Measurements from ENCODE around the gene KASH5. TPM values are rescaled to one million over a fixed set of nuclear protein-coding genes. Genes with fewer than 3 reads are reported as not detected.

KASH5 gene
- total RNA-seq, 1 experiment from 2014 or later = 0.42 TPM

DNA sequence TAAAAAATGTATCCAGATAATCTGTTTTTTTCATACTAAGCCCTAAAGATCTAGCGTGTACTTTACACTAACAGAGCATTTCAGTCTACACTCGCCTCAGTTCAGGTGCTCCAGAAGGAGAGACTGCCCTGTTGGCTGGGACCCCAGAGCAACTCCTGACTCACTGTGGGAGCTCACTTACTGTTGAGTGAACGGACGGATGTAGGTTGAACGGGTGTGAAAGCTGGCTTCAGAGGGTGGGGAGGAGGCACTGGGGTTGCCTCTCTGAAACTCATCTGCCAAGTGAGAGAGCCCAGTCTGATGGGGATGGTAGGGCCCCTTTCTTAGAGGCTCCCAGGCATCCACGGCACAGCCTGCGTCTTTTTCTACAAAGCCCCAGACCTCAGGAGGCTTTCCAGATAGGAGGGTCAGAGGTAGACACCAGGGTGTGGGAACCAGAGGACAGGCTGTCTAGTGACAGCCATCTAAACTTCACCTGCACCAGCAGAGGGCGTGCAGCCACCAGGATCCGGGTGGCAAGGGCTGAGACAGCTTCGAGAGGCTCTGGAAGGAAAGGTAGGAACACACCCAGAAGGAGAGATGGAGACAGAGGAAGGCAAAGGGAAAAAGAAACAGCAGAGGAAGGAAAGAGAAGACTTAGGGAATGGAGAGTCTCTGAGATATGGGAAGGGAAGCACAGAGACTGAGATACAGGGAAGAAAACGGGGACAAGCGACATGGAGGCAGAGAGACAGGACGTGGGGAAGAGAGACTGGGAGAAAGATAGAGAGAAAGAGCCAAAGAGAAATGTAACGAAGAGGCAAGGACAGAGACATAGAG lies 3.7 kb downstream of the KASH5 start:
- no peak for TF ChIP-seq FOXP1 (CRISPR knock-in tag; IDR thresholded peaks at IDR 0.05; ENCODE audit: borderline replicate concordance)
- TF ChIP-seq PRRX2 (CRISPR knock-in tag; IDR thresholded peaks at IDR 0.05) = no peak
- TF ChIP-seq RORB (CRISPR knock-in tag; IDR thresholded peaks at IDR 0.05) = no peak
- no peak for TF ChIP-seq RELA (CRISPR knock-in tag; IDR thresholded peaks at IDR 0.05; ENCODE audit: borderline replicate concordance)
- TF ChIP-seq TEAD1 (CRISPR knock-in tag; IDR thresholded peaks at IDR 0.05) = 0 out of 2 replicates have a peak, but pooled peaks have one; percentile 33
- TF ChIP-seq SP1 (CRISPR knock-in tag; conservative IDR thresholded peaks at IDR 0.05) = 0 out of 2 replicates have a peak, but pooled peaks have one; percentile 23
- TF ChIP-seq, protein P1, sequence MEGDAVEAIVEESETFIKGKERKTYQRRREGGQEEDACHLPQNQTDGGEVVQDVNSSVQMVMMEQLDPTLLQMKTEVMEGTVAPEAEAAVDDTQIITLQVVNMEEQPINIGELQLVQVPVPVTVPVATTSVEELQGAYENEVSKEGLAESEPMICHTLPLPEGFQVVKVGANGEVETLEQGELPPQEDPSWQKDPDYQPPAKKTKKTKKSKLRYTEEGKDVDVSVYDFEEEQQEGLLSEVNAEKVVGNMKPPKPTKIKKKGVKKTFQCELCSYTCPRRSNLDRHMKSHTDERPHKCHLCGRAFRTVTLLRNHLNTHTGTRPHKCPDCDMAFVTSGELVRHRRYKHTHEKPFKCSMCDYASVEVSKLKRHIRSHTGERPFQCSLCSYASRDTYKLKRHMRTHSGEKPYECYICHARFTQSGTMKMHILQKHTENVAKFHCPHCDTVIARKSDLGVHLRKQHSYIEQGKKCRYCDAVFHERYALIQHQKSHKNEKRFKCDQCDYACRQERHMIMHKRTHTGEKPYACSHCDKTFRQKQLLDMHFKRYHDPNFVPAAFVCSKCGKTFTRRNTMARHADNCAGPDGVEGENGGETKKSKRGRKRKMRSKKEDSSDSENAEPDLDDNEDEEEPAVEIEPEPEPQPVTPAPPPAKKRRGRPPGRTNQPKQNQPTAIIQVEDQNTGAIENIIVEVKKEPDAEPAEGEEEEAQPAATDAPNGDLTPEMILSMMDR (IDR thresholded peaks at IDR 0.05) = peak; percentile 58
- TF ChIP-seq, protein P2, sequence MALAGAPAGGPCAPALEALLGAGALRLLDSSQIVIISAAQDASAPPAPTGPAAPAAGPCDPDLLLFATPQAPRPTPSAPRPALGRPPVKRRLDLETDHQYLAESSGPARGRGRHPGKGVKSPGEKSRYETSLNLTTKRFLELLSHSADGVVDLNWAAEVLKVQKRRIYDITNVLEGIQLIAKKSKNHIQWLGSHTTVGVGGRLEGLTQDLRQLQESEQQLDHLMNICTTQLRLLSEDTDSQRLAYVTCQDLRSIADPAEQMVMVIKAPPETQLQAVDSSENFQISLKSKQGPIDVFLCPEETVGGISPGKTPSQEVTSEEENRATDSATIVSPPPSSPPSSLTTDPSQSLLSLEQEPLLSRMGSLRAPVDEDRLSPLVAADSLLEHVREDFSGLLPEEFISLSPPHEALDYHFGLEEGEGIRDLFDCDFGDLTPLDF (CRISPR knock-in tag; IDR thresholded peaks at IDR 0.05) = no peak
- ChIA-PET CTCF (interaction anchor here (0.6 to 5.3 kb wide), 25 partner anchors 11 to 166 kb away, joined by 3 to 120 read pairs (median 6); partner anchors contain the start of genes DKKL1, GFY, PIH1D1 and PTH2), POLR2A (interaction anchor here (0.6 to 1.8 kb wide), 3 partner anchors 12 to 80 kb away, joined by 5 to 7 read pairs (median 5); no protein-coding TSS in a partner anchor)
- ATAC-seq = peak; percentile 91
- Mint-ChIP-seq H3K4me1 (peaks cover 20% of the 10 kb centered on the region), H3K36me3 (no peaks in the 10 kb centered on the region), H3K27ac (no peak overlapping the region), H3K27me3 (ENCODE audit: low read depth) (peaks cover 16% of the 10 kb centered on the region), H3K9me3 (no peaks in the 10 kb centered on the region), H3K4me3 (no peak overlapping the region)
- DNase-seq (ENCODE audit: low spot score) = peak; percentile 87

DNA sequence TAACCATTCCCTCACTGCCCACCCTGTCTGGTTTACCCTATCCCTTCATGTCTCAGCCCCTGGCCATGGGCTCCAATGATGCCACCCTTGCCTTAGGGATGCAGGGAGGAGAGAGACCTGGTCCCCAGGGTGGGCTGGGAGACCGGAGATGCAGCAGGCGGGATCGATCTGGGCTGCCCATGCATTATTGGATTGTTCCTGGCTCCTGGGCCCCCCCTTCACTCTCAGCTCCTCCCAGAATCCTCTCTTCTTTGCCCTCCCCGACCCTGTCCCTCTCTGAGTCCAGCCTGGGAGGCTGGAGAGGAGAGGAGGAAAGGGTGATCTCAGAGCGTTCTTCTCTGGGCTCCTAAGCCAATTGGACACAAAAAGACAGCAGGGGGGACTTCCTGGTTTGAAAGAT lies 5.8 kb downstream of the KASH5 start:
- POLR2A ChIA-PET = interaction anchor here (1.4 kb wide), 1 partner anchor 10 kb away, joined by 5 read pairs; no protein-coding TSS in a partner anchor
- Mint-ChIP-seq H3K27ac (no peak overlapping the region), H3K27me3 (ENCODE audit: low read depth) (no peaks in the 10 kb centered on the region; the same call in 1 of the 2 replicates), H3K36me3 (no peaks in the 10 kb centered on the region), H3K4me1 (peaks cover 31% of the 10 kb centered on the region), H3K9me3 (no peaks in the 10 kb centered on the region), H3K4me3 (no peak overlapping the region)
- ATAC-seq (no peak), DNase-seq (ENCODE audit: low spot score) (no peak)
- CTCF ChIA-PET = interaction anchor here (0.8 to 1.8 kb wide), 7 partner anchors 9 to 82 kb away, joined by 3 to 14 read pairs (median 4); partner anchors contain the start of gene TEAD2
- TF ChIP-seq TEAD1 (CRISPR knock-in tag; IDR thresholded peaks at IDR 0.05) = no peak
- TF ChIP-seq PRRX2 (CRISPR knock-in tag; IDR thresholded peaks at IDR 0.05) = no peak
- TF ChIP-seq, protein P3, sequence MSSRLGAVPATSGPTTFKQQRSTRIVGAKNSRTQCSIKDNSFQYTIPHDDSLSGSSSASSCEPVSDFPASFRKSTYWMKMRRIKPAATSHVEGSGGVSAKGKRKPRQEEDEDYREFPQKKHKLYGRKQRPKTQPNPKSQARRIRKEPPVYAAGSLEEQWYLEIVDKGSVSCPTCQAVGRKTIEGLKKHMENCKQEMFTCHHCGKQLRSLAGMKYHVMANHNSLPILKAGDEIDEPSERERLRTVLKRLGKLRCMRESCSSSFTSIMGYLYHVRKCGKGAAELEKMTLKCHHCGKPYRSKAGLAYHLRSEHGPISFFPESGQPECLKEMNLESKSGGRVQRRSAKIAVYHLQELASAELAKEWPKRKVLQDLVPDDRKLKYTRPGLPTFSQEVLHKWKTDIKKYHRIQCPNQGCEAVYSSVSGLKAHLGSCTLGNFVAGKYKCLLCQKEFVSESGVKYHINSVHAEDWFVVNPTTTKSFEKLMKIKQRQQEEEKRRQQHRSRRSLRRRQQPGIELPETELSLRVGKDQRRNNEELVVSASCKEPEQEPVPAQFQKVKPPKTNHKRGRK (CRISPR knock-in tag; IDR thresholded peaks at IDR 0.05; ENCODE audit: borderline replicate concordance) = no peak
- TF ChIP-seq MYBL2 (CRISPR knock-in tag; IDR thresholded peaks at IDR 0.05) = no peak
- no peak for TF ChIP-seq RORB (CRISPR knock-in tag; IDR thresholded peaks at IDR 0.05)
- TF ChIP-seq, protein P4, sequence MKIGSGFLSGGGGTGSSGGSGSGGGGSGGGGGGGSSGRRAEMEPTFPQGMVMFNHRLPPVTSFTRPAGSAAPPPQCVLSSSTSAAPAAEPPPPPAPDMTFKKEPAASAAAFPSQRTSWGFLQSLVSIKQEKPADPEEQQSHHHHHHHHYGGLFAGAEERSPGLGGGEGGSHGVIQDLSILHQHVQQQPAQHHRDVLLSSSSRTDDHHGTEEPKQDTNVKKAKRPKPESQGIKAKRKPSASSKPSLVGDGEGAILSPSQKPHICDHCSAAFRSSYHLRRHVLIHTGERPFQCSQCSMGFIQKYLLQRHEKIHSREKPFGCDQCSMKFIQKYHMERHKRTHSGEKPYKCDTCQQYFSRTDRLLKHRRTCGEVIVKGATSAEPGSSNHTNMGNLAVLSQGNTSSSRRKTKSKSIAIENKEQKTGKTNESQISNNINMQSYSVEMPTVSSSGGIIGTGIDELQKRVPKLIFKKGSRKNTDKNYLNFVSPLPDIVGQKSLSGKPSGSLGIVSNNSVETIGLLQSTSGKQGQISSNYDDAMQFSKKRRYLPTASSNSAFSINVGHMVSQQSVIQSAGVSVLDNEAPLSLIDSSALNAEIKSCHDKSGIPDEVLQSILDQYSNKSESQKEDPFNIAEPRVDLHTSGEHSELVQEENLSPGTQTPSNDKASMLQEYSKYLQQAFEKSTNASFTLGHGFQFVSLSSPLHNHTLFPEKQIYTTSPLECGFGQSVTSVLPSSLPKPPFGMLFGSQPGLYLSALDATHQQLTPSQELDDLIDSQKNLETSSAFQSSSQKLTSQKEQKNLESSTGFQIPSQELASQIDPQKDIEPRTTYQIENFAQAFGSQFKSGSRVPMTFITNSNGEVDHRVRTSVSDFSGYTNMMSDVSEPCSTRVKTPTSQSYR (CRISPR knock-in tag; IDR thresholded peaks at IDR 0.05) = no peak
- TF ChIP-seq SP1 (CRISPR knock-in tag; conservative IDR thresholded peaks at IDR 0.05) = no peak
- no peak for TF ChIP-seq NR3C1 (CRISPR knock-in tag; conservative IDR thresholded peaks at IDR 0.05; ENCODE audit: low read depth)
- no peak for TF ChIP-seq SOX15 (CRISPR knock-in tag; IDR thresholded peaks at IDR 0.05)
- TF ChIP-seq, protein P5, sequence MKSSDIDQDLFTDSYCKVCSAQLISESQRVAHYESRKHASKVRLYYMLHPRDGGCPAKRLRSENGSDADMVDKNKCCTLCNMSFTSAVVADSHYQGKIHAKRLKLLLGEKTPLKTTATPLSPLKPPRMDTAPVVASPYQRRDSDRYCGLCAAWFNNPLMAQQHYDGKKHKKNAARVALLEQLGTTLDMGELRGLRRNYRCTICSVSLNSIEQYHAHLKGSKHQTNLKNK (CRISPR knock-in tag; IDR thresholded peaks at IDR 0.05) = no peak
- TF ChIP-seq, protein P6, sequence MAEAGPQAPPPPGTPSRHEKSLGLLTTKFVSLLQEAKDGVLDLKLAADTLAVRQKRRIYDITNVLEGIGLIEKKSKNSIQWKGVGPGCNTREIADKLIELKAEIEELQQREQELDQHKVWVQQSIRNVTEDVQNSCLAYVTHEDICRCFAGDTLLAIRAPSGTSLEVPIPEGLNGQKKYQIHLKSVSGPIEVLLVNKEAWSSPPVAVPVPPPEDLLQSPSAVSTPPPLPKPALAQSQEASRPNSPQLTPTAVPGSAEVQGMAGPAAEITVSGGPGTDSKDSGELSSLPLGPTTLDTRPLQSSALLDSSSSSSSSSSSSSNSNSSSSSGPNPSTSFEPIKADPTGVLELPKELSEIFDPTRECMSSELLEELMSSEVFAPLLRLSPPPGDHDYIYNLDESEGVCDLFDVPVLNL (CRISPR knock-in tag; IDR thresholded peaks at IDR 0.05; ENCODE audit: borderline replicate concordance, low read depth) = no peak
- TF ChIP-seq, protein P7, sequence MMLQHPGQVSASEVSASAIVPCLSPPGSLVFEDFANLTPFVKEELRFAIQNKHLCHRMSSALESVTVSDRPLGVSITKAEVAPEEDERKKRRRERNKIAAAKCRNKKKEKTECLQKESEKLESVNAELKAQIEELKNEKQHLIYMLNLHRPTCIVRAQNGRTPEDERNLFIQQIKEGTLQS (CRISPR knock-in tag; conservative IDR thresholded peaks at IDR 0.05) = no peak
- TF ChIP-seq, protein P8, sequence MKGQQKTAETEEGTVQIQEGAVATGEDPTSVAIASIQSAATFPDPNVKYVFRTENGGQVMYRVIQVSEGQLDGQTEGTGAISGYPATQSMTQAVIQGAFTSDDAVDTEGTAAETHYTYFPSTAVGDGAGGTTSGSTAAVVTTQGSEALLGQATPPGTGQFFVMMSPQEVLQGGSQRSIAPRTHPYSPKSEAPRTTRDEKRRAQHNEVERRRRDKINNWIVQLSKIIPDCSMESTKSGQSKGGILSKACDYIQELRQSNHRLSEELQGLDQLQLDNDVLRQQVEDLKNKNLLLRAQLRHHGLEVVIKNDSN (CRISPR knock-in tag; IDR thresholded peaks at IDR 0.05) = no peak
- no peak for TF ChIP-seq CREM (CRISPR knock-in tag; IDR thresholded peaks at IDR 0.05)
- no peak for TF ChIP-seq JAZF1 (CRISPR knock-in tag; IDR thresholded peaks at IDR 0.05)
- no peak for TF ChIP-seq NFE2L1 (CRISPR knock-in tag; IDR thresholded peaks at IDR 0.05)
- no peak for TF ChIP-seq GRHL2 (CRISPR knock-in tag; IDR thresholded peaks at IDR 0.05; ENCODE audit: insufficient replicate concordance, severe bottlenecking)
